ENCODE measurements around the gene TMEM40.

Gene TMEM40

GRCh38 chr3:12750658-12751071 lies 8.4 kb downstream of the TMEM40 start:
- Mint-ChIP-seq H3K4me3 (no peak overlapping the region), H3K27me3 (no peaks in the 10 kb centered on the region), H3K36me3 (no peaks in the 10 kb centered on the region), H3K27ac (no peak overlapping the region), H3K9me3 (no peaks in the 10 kb centered on the region), H3K4me1 (peaks cover 28% of the 10 kb centered on the region)
- DNase-seq (ENCODE audit: low spot score in 2 of 2) = no peak
- no peak for ATAC-seq (ENCODE audit: low read depth)

GRCh38 chr3:12750223-12750622 lies 8.8 kb downstream of the TMEM40 start:
- H3K4me1 Mint-ChIP-seq = peaks cover 28% of the 10 kb centered on the region

GRCh38 chr3:12748477-12748876 lies 10.6 kb downstream of the TMEM40 start:
- DNase-seq (ENCODE audit: low spot score in 2 of 2) (no peak), ATAC-seq (ENCODE audit: low read depth) (no peak)
- H3K27me3 Mint-ChIP-seq = peaks cover 2% of the 10 kb centered on the region
- peaks cover 28% of the 10 kb centered on the region for H3K4me1 Mint-ChIP-seq
- peak overlapping the region; percentile 15 for H3K4me3 Mint-ChIP-seq
- no peak overlapping the region for H3K27ac Mint-ChIP-seq
- no peaks in the 10 kb centered on the region for H3K36me3 Mint-ChIP-seq
- no peaks in the 10 kb centered on the region for H3K9me3 Mint-ChIP-seq

More at GRCh38 chr3:12750223-12750622, 8.8 kb downstream of the TMEM40 start:
- no peak for ATAC-seq (ENCODE audit: low read depth)
- Mint-ChIP-seq H3K27me3 (no peaks in the 10 kb centered on the region), H3K27ac (no peak overlapping the region), H3K4me3 (peak overlapping the region; percentile 21), H3K36me3 (no peaks in the 10 kb centered on the region), H3K9me3 (no peaks in the 10 kb centered on the region)
- no peak for DNase-seq (ENCODE audit: low spot score in 2 of 2)

GRCh38 chr3:12746419-12746818 lies 12.6 kb downstream of the TMEM40 start:
- Mint-ChIP-seq H3K27me3 (peaks cover 8% of the 10 kb centered on the region), H3K4me3 (no peak overlapping the region), H3K9me3 (no peaks in the 10 kb centered on the region), H3K4me1 (peaks cover 22% of the 10 kb centered on the region), H3K36me3 (no peaks in the 10 kb centered on the region), H3K27ac (no peak overlapping the region)
- DNase-seq (ENCODE audit: low spot score in 2 of 2) (no peak), ATAC-seq (ENCODE audit: low read depth) (no peak)

GRCh38 chr3:12744326-12744725 lies 14.7 kb downstream of the TMEM40 start:
- H3K4me1 Mint-ChIP-seq = peaks cover 9% of the 10 kb centered on the region
- no peak for DNase-seq (ENCODE audit: low spot score in 2 of 2)
- H3K36me3 Mint-ChIP-seq = no peaks in the 10 kb centered on the region
- no peak overlapping the region for H3K27ac Mint-ChIP-seq
- H3K4me3 Mint-ChIP-seq = no peak overlapping the region
- ATAC-seq (ENCODE audit: low read depth) = no peak
- no peaks in the 10 kb centered on the region for H3K9me3 Mint-ChIP-seq
- peaks cover 12% of the 10 kb centered on the region for H3K27me3 Mint-ChIP-seq

GRCh38 chr3:12743583-12743982 lies 15.5 kb downstream of the TMEM40 start:
- Mint-ChIP-seq H3K27ac (no peak overlapping the region), H3K4me1 (peaks cover 6% of the 10 kb centered on the region), H3K9me3 (no peaks in the 10 kb centered on the region), H3K36me3 (no peaks in the 10 kb centered on the region), H3K27me3 (peaks cover 12% of the 10 kb centered on the region), H3K4me3 (no peak overlapping the region)
- no peak for ATAC-seq (ENCODE audit: low read depth)
- DNase-seq (ENCODE audit: low spot score in 2 of 2) = no peak

- DNase-seq (ENCODE audit: low spot score in 2 of 2) (no peak), ATAC-seq (ENCODE audit: low read depth) (no peak)
- Mint-ChIP-seq H3K4me3 (no peak overlapping the region), H3K36me3 (no peaks in the 10 kb centered on the region), H3K27me3 (peaks cover 12% of the 10 kb centered on the region), H3K27ac (no peak overlapping the region), H3K4me1 (no peaks in the 10 kb centered on the region), H3K9me3 (no peaks in the 10 kb centered on the region)
These were observed 16.5 kb downstream of the TMEM40 start for GRCh38 chr3:12742330-12743107.

GRCh38 chr3:12741209-12741608 lies 17.9 kb downstream of the TMEM40 start:
- H3K36me3 Mint-ChIP-seq = no peaks in the 10 kb centered on the region
- H3K4me3 Mint-ChIP-seq = no peak overlapping the region
- H3K9me3 Mint-ChIP-seq = no peaks in the 10 kb centered on the region
- H3K4me1 Mint-ChIP-seq = no peaks in the 10 kb centered on the region
- H3K27me3 Mint-ChIP-seq = peaks cover 15% of the 10 kb centered on the region
- H3K27ac Mint-ChIP-seq = no peak overlapping the region
- no peak for ATAC-seq (ENCODE audit: low read depth)
- no peak for DNase-seq (ENCODE audit: low spot score in 2 of 2)

GRCh38 chr3:12737833-12738232 lies 21.2 kb downstream of the TMEM40 start:
- Mint-ChIP-seq H3K4me1 (no peaks in the 10 kb centered on the region), H3K27ac (no peak overlapping the region), H3K4me3 (no peak overlapping the region), H3K36me3 (no peaks in the 10 kb centered on the region), H3K27me3 (peaks cover 18% of the 10 kb centered on the region), H3K9me3 (no peaks in the 10 kb centered on the region)
- DNase-seq (ENCODE audit: low spot score in 2 of 2) = no peak
- no peak for ATAC-seq (ENCODE audit: low read depth)

GRCh38 chr3:12737319-12737718 lies 21.7 kb downstream of the TMEM40 start:
- DNase-seq (ENCODE audit: low spot score in 2 of 2) (no peak), ATAC-seq (ENCODE audit: low read depth) (no peak)
- Mint-ChIP-seq H3K4me3 (no peak overlapping the region), H3K27ac (no peak overlapping the region), H3K27me3 (peaks cover 18% of the 10 kb centered on the region), H3K4me1 (no peaks in the 10 kb centered on the region), H3K9me3 (no peaks in the 10 kb centered on the region), H3K36me3 (no peaks in the 10 kb centered on the region)

GRCh38 chr3:12734960-12735359 lies 24.1 kb downstream of the TMEM40 start:
- Mint-ChIP-seq H3K27me3 (peaks cover 14% of the 10 kb centered on the region), H3K36me3 (no peaks in the 10 kb centered on the region), H3K9me3 (peaks cover 1% of the 10 kb centered on the region), H3K4me1 (peaks cover 3% of the 10 kb centered on the region), H3K4me3 (no peak overlapping the region), H3K27ac (no peak overlapping the region)
- DNase-seq (ENCODE audit: low spot score in 2 of 2) = no peak
- no peak for ATAC-seq (ENCODE audit: low read depth)

GRCh38 chr3:12733566-12733965 lies 25.5 kb downstream of the TMEM40 start:
- Mint-ChIP-seq H3K9me3 (peaks cover 1% of the 10 kb centered on the region), H3K4me1 (peaks cover 6% of the 10 kb centered on the region), H3K4me3 (no peak overlapping the region), H3K36me3 (no peaks in the 10 kb centered on the region), H3K27ac (no peak overlapping the region), H3K27me3 (peaks cover 14% of the 10 kb centered on the region)
- ATAC-seq (ENCODE audit: low read depth) (no peak), DNase-seq (ENCODE audit: low spot score in 2 of 2) (no peak)

GRCh38 chr3:12730506-12731242 lies 28.4 kb downstream of the TMEM40 start:
- Mint-ChIP-seq H3K36me3 (no peaks in the 10 kb centered on the region), H3K27ac (no peak overlapping the region), H3K27me3 (peaks cover 12% of the 10 kb centered on the region), H3K9me3 (peaks cover 1% of the 10 kb centered on the region), H3K4me1 (peaks cover 6% of the 10 kb centered on the region), H3K4me3 (no peak overlapping the region)
- DNase-seq (ENCODE audit: low spot score in 2 of 2) = no peak
- no peak for ATAC-seq (ENCODE audit: low read depth)

GRCh38 chr3:12729051-12729651 lies 29.9 kb downstream of the TMEM40 start:
- H3K36me3 Mint-ChIP-seq = no peaks in the 10 kb centered on the region
- peaks cover 1% of the 10 kb centered on the region for H3K9me3 Mint-ChIP-seq
- peaks cover 10% of the 10 kb centered on the region for H3K4me1 Mint-ChIP-seq

More at GRCh38 chr3:12729051-12729651, 29.9 kb downstream of the TMEM40 start:
- no peak overlapping the region for H3K4me3 Mint-ChIP-seq
- peaks cover 15% of the 10 kb centered on the region for H3K27me3 Mint-ChIP-seq
- DNase-seq (ENCODE audit: low spot score in 2 of 2) = no peak
- no peak overlapping the region for H3K27ac Mint-ChIP-seq
- ATAC-seq (ENCODE audit: low read depth) = no peak

Data from memory B cell (primary cell).